Activated T-cell treated with anti-CD3 and anti-CD28 coated beads, Interleukin-2, amount 50 U/mL, for 1 hour (primary cell): ENCODE measurements around the gene KY.
"Not testable (repeated sequence)": the region's sequence is repeated elsewhere in the genome, so short reads cannot be mapped to it uniquely, and the experiment has no call there.

Experiments used
- DNase-seq: peaks from one replicate; pipeline ENCODE4 v3.0.0-alpha.2; 2020

Gene KY

DNA sequence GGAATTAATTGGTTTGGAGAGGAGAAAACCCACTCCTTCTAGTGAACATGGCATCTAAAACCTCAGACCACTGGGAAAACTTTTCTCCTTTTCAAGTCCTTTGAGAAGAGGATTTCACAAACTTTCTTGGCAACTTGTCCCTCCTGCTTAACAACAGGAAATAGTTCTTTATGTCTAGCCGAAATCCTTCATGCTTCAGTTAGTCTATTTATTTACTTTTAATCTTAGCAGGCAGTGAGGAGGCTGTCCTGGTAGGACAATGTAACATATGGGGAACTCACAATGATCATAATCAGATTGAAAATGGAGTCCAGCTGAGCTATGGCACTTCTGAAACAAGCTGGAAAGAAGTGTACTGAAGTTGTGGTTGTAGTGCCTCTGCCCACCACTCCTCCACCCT is 50.6 kb downstream of the KY start:
- DNase-seq, result no peak

DNA sequence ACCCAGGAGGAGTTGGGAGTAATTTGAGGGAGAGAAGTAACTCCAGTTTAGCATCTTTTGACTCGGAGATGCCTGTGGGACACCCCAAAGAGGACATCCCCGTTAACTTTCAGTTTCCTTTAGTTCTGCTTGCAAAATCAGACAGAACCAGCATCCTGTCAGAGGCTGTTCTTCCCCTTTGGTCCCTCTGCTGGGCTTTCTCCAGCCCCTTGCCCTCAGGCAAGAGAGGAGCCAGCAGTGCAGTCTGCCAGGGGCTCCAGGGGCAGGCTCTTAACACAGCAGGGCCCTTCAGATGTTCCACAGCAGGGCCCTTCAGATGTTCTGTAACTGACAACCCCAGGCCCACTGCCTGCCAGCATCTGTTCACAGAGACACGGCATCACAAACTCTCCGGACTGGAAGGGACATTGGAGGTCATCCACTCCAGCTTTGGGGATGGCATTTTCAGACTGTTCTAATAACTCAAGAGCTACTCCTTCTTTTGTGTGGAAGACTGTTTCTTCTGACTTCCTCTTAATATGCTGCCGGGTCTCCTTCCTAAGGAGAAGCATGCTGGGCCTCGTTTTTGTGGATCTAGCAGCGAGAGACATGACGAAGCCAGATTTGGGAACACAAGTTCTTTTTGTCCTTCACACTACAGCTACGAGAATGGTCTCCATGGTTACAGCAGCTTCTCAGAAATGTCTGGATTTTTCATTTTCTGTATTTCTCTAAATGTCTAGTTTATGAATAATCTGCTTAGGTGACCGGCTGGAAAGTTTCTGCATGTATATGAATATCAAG is 51.9 kb downstream of the KY start:
- DNase-seq, result no peak

DNA sequence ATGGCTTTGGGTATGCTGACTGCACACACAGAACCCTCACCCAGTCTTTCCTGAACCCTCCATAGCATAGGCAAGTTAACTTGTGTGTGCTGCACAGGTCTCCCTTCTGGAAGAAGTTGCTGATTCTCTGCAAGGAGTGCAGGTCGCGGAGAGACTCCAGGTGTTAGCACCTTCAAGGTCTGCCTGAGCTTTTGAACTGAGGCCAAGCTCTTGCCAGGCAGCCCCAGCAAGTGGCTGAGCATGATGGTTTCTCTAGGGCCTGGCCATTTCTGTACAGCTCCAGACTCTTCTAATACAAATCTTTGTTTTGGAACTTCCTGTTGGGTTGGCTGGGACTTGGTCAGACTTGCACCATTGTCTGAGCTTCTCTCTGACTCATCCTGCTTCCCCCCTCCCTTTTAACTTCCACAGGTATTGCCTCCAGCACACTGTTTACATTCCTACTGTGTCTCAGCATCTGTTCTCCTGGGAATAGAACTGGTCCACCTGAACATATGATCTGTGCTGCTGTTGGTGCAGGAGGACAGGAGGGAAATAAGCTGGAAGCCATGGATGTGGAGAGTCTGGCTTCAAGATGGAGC is 53.3 kb downstream of the KY start:
- DNase-seq, result no peak

DNA sequence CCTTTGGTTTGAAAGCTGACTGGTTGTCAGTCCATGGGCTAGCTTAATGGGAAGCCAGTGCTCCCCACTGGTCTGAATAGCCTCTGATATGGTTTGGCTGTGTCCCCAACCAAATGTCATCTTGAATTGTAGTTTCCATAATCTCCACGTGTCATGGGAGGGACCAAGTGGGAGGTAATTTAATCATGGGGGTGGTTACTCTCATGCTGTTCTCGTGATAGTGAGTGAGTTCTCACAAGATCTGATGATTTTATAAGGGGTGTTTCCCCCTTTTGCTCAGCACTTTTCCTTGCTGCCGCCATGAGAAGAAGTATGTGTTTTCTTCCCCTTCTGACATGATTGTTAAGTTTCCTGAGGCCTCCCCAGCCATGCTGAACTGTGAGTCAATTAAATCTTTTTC is 55.8 kb downstream of the KY start:
- DNase-seq, result not testable (repeated sequence)

DNA sequence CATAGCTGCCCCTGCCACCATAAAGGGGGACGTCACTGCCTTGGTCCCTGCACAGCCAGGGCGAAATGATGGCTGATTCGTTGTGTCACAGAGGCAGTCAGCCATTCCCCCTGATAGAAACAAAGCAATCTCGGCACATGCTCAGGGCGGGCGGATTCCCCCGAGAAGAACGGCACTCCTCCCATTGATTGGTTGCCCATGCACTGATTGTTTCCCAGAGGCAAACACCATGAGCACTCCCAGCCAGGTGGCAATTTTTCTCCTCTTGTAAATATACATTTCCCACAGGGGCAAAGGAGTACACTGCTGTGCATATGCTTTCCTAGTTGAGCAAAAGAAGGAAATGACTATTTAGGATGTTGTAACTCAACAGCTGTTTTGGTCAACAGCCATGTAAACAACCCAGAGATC is 56.5 kb downstream of the KY start:
- no peak for DNase-seq

DNA sequence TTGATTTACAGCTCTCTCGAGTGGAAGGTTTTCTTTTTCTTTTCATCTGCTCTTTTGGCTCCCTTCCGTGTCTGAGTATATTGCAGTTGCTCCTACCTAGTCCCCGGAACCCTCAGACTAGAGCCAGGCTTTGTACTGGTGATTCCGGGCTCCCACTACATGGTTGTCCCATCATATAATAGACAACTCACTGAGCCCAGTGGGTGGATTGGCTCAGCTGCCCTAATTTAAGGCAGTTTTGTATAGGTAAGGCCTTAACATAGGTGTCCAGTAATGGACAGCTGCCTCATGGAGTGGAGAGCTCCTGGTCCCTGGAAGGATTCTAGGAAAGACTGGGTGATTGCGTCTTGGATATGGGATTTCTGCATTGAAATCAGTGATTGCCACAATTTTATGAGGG is 58.0 kb downstream of the KY start:
- DNase-seq, result no peak

DNA sequence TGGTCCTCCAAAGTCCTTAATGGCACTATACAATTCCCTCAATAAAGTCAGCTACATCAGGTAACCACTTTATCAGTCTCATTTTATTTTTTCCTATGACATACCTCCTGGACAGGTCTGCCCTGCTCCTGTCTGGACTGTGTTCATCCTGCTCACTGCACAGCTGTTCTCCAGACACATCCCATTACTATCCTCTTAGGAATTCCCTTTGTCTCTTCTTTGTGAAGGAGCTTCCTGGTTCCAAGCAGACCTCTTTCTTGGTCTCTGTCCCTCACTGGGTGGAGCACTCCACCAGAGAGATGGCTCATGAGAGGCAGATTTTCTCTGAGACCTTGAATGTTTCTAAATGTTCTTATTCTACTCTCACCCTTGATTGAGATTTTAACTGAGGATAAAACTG is 60.1 kb downstream of the KY start:
- no peak for DNase-seq

DNA sequence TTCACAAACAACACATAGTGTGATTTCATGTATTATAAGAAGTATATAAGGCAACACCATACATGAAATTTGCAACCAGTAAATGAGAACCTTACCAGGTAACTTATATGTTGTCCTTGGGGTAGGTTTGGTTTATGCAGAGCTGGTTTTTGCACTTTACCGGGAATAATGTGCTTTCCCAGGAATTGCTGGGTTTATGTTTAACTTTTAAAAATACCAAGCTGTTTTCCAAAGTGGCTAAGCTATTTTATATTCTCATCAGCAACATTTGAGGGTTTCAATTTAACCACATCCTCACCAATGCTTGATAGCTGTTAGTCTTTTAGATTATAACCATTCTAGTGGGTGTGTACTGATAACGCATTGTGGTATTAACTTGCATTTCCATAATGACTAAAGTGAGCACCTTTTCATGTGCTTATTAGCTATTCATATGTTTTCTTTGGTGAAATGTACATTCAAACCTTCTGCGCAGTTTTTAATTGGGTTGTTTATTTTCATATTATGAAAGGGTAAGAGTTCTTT is 71.6 kb downstream of the KY start:
- DNase-seq, result no peak

DNA sequence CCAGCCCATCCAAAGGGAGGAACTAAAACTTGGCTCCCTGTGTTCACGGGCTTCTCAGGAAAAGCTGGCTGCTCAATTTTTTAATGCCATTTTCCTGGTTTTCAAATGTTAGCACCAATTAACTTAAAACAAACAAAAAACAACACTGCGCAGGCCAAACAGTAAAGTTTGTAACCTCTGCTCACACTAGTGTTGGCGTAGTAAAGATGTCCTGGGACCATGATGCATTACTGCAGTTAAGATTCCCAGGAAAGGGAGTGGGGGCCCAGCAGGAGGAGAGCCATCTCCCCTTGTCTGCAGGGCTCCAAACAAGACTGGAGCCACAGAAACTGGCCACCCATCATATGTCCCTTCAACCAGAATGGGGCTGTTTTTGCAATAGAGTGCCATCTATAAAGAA is 74.0 kb downstream of the KY start:
- DNase-seq, result no peak

DNA sequence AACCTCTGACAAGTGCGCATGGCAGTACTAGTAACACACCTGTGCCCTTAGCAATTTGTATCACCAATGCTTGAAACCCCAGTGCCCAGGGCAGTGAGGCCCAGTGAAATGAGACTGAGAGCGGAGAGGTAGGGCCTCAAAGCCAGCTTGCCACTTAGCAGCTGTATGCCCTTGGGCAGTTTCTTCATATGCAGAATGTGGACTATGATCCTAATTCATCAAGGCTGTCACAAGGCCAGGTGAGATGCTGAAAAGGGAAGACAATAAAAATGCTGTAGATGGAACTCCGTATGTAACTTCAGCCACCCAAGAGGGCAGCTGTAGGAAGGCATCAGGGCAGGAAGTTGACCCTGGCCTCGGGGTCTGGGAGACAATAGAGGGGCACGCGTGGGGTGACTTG is 74.4 kb downstream of the KY start:
- DNase-seq, result no peak

DNA sequence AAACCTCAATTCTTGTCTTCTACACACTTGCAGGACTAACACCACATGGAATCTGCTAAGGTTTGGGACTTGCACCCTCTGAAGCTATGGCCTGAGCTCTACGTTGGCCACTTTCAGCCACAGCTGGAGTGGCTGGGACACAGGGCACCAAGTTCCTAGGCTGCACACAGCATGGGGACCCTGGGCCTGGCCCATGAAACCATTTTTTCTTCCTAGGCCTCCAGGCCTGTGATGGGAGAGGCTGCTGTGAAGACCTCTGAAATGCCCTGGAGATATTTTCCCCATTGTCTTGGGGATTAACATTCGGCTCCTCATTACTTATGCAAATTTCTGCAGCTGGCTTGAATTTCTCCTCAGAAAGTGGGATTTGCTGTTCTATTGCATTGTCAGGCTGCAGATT is 80.9 kb downstream of the KY start:
- DNase-seq, result not testable (repeated sequence)

DNA sequence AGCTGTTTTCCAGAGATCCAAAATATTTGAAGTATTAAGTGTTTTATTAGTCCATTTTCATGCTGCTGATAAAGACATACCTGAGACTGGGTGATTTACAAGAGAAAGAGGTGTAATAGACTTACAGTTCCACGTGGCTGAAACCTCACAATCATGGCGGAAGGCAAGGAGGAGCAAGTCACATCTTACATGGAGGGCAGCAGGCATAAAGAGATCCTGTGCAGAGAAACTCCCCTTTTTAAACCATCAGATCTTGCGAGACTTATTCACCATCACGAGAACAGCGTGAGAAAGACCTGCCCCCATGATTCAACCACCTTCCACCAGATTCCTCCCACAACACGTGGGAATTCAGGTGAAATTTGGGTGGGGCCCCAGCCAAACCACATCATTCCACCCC is 82.0 kb downstream of the KY start:
- no peak for DNase-seq

DNA sequence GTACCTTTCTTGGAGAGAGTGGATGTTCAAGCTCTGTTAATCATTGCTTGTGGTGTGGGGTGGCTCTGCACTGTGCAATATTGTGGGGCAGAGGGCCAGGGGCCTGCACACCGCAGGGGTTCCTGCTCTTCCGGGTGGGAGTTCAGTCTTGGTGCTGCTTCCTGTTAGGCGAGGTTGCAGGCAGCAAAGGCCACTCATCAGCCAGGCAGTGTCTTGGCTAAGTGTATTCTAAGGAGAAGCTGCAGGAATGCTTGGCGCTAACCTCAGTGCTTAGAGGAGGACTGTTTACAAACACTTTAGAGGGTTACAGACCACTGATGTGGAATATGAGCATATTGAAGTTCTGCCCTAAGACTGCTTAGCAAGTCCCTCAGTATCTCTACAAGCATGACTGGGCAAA is 83.2 kb downstream of the KY start:
- no peak for DNase-seq

DNA sequence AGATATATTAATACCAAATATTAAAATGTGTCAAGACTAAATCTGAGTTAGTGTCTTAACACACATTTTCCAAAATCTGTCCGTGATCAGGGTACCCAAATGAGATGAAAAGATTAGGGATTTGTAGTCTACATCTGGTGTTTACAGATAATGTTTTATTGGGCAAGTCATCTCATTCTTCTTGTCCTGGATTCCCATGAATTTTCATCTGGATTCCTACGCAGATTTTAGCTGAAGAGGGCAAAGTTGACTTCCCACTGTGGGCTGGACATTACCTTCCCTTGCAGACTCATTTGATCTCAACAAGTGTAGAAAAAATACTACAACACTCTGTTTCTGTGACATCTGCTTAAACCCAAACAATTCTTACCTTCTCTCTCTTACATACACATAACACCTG is 85.8 kb downstream of the KY start:
- no peak for DNase-seq

DNA sequence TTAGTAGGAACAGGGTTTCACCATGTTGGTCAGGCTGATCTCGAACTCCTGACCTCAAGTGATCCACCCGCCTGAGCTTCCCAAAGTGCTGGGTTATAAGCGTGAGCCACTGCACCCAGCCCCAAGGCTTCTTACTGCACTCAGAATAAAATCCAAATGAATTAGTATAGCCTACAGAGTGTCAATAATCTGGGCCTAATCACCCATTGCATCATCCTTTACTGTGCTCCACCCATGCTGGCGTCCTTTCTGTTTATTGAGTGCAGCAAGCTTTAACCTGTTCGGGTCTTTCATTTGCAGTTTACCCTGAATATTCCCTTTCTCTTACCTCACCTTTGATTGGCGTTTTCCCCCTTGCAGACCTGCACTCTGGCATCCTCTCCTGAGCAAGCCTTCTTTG is 87.2 kb downstream of the KY start:
- no peak for DNase-seq

DNA sequence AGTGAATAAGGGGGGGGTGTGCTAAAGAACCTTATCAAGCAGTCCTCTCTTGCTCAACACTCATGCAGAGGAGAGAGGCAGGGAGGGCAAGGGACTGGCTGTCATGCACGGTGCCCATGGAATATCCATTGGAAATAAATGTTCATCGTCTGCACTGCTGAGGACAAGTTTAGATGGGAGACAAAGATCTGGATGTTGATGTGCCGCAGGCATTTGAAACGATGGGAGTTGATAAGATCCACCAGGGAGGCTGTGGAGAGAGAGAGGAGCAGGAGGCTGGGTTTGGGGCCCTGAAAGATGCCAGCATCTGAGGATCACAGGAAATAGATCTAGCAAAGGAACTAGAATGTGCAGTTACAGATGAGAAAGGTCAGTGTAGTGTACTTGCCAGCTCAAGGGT is 88.8 kb downstream of the KY start:
- DNase-seq, result no peak

DNA sequence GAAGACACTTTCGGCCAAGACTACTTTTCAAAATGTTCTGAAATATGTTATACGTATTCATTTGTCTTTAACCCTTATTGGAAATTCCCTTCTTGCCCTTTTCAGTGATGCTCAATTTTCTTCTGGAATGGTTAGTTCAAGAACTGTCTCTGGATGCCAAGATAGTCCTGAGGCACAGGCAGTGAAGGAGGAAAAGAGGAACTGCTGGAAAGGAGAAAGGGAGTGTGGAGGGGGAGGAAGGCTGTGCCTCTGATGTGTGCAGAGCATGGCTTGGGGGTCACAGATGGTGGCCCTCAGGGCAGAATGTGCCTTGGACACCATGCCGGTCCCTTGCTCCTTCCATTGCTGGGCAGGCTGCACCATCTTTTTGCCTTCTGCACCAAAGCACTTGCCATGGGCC is 91.2 kb downstream of the KY start:
- DNase-seq, result no peak
